NCI-H2171 treated with DMSO at 0.1 percent for 48 hours (cell line): ENCODE data around the gene DLG2.
"Not testable (repeated sequence)": the region's sequence is repeated elsewhere in the genome, so short reads cannot be mapped to it uniquely, and the experiment has no call there.

Experiments used
- DNase-seq: peaks from one replicate; lab custom pipeline; 2025; lab: John Stamatoyannopoulos, UW

Gene DLG2

DNA sequence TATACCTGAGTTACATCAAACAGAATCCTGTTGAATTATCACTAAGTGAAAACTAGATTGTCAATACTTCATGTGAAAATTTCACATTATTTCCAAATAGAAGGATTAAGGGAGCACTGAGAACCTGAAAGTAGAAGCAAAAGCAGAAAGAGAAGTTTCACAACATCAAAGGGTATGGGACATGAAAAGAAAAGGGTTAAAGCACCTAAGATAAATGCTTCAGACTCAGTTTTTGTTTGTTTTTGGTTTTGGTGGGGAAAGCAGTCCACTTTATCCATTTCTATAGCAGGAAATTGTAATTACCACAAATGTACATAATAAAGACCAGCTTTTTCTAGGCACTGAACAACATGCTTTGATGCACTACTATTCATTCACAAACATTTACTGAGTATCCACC is 1271.2 kb downstream of the DLG2 start:
- DNase-seq = no peak

DNA sequence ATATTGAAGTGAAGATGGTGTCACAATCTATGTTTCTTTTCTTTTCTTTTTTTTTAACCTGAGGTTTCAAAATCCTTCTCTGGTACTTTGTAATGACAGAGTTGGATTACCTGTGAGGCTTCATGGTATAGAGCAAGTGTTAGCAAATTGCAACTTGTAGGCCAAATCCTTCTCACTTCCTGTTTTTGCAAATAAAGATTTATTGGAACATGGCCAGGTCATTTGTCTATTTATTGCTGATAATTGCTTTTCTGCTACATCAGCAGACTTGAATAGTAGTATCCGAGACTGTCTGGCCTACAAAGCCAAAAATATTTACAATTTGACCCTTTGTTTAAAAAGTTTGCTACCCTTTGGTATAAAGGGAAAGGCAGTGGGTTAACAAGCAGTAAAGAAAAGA is 1281.5 kb downstream of the DLG2 start:
- DNase-seq = no peak

DNA sequence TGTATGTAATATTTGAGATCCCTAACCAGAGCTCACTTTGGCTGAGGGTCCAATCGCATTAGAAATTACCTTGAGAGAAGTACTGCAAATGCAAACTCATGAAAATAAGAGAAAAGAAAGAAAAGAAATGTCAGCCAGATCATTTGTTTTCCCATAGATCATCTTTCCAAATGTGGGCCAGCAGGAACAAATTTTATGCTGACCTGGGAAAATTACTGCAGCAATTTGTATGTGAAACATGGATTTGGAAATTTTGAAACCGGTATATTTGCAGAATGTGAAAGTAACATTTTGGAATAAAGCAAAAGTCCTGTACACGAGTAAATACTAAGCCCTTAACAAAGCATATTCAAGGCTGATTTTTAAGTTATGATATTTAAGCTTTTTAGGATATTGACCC is 1282.1 kb downstream of the DLG2 start:
- DNase-seq = no peak

DNA sequence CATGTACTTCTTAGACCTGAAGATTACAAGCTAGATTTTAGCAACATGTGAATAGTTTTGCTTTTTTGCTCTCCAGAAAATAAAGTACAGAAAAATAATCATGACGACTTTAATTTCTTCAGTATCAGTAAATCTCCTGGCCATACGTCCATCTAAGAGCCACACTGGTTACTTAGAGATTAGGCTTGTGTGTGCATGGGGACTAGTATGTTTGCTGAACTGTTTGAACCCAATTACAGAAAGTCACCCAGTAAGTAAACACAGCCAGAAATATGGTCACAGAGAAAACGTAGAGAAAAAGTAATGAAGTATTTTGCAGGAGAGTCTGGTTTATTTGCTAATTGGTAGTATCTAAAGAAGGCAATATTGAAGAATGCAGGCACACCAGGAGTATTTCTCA is 1287.3 kb downstream of the DLG2 start:
- no peak for DNase-seq

DNA sequence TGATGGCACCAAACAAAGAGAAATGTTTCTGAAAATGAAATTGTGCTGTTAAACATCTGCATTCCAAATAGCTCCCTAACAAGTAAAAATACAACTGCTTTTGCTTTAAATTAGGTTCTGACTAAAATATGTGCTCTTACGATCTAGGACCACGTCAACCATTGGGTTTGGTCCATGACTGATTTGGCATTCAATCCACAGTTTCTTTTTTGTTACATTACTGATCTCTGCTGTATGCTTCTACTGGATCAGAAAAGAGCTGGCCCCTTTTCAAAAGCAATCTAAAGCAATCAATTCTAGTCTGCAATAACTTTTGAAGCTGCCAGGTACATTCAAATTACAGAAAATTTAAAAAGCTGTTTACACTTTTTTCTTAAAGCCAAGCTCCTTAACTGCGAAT is 1293.9 kb downstream of the DLG2 start:
- DNase-seq = no peak

DNA sequence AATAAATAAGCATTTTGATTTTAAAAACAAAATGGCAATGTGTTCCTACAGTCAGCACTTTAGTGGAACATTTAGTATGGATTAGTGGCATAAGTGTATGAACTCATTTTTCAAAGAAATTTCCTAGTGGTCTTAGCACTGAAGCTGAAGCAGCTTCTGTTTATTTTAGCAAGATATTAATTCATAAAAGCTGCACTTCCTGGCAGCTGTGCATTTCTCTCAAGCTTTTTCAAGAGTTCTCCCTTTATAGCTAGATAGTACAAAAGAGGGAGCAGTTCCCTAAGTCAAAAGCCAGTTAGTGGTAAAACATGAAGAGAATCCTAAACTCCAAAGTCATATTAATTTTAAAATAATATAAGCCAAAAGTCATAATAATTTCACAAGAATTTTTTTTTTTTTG is 1304.9 kb downstream of the DLG2 start:
- DNase-seq = no peak

GRCh38 chr11:84319863-84320262 is 1307.3 kb downstream of the DLG2 start:
- DNase-seq = no peak

GRCh38 chr11:84316866-84317555 is 1310.1 kb downstream of the DLG2 start:
- DNase-seq = no peak

DNA sequence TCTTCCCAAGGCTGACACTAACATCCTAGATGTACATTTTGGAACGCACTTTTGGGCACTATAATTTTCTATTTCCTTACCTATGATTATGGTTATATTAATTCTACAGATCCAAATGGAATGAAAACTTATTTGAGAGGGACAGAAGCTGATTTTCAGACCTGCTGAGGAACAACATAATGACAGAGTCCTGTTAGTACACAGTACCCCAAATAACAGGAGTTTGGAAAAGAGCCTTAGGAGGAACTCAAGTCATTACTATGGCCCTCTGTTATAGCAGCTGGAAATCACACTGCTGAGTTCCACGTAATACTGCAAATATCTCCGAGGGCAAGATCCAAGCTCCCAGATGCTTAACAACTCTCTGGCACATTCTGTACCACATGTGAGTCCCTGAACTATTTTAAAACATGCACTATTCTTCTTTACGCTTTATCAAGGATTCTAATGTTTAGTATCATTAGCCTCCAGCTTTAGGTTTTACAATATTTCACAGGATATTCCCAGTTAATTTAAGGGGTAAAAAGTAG is 1313.2 kb downstream of the DLG2 start:
- no peak for DNase-seq

GRCh38 chr11:84310268-84310667 is 1316.9 kb downstream of the DLG2 start:
- no peak for DNase-seq

DNA sequence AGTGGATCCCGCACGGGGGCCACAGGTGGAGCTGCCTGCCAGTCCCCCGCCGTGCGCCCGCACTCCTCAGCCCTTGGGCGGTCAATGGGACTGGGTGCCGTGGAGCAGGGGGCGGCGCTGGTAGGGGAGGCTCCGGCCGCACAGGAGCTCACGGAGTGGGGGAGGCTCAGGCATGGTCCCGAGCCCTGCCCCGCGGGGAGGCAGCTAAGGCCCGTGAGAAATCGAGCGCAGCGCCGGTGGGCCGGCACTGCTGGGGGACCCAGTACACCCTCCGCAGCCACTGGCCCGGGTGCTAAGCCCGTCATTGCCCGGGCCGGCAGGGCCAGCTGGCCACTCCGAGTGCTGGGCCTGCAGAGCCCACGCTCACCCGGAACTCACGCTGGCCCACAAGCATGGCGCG is 1318.7 kb downstream of the DLG2 start:
- not testable (repeated sequence) for DNase-seq

GRCh38 chr11:84300092-84300491 is 1327.1 kb downstream of the DLG2 start:
- DNase-seq = no peak

GRCh38 chr11:84297570-84297969 is 1329.6 kb downstream of the DLG2 start:
- no peak for DNase-seq

- DNase-seq = no peak
Measured at GRCh38 chr11:84295815-84296214, 1331.3 kb downstream of the DLG2 start.

DNA sequence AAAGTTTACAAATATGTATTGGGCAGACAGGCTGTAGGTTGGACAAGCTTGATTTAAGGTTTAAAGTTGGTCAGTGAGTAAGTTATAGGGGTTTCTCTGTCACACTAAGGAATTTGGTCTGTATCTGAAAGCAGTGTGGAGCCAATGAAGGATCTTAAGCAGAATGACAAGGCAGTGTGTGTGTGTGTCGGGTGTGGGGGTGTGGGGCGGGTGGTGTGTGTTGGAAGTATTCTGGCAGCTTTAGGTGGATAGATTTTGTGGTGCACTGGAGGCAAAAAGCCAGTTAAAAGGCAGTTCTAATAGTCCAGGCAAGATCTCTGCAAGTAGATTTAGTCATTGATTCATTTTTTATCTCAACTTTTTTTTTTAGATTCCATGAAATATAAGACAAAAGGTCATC is 1334.2 kb downstream of the DLG2 start:
- DNase-seq = no peak

DNA sequence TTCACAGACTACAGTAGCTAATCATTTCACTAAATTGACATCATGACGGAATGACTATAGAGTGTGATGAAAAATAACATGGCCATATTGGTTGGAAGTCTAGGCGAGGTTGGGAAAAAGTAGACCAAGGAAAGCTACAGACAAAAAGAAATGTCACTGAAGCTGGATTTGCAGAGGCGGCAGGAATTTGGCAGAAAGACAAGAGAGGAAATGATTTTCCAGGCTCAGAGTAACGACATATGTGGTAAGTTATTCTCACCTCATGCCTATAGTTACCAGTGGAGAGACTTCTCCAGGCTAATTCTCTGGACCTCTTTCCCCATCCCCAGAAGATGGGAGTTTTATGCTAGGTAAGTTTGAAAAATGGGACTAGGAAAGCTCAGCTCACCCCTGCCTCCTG is 1335.1 kb downstream of the DLG2 start:
- DNase-seq = no peak

- no peak for DNase-seq
Measured at GRCh38 chr11:84290647-84291046, 1336.5 kb downstream of the DLG2 start.

DNA sequence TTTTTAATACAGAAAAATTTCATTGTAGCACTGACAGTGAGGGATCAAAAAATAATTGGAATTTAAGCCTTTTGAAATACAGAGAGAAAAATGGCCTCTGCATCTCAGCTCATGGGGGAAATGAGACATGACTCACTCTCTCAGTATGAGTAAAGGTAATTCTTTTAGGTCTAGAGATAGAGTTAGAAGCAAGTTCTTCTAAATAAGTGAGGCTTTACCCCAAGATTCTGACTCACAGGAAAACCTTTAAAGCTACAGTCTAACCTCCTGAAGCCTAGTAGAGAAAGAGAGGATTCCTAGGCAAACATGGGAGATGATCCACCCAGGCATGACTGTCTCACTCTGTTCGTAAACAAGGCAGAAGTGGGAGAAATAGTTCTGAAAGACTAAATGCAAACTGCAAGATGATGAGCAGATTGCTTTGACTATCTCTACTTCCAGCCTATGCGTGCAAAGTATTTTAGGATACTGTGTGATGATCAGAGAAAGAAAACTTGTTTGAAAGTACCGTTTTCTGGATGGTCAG is 1337.7 kb downstream of the DLG2 start:
- DNase-seq = no peak

DNA sequence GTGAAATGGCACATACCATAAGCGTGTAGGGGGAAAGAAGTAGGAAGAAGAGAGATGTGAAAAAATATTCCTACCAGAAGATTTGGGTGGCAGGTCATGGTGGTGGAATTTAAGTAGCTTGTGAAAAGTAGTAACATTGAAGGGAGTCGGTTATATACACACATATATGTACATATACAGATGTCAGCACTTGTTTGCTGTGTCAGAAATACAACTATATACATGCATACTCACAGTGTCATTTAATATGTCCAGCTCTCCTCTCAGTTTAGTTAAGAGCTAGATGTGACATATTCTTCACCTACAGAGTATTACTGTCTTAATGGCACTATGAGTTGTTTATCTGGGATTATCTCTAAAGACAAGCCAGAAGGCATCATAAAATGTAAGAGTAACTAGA is 1353.6 kb downstream of the DLG2 start:
- no peak for DNase-seq

DNA sequence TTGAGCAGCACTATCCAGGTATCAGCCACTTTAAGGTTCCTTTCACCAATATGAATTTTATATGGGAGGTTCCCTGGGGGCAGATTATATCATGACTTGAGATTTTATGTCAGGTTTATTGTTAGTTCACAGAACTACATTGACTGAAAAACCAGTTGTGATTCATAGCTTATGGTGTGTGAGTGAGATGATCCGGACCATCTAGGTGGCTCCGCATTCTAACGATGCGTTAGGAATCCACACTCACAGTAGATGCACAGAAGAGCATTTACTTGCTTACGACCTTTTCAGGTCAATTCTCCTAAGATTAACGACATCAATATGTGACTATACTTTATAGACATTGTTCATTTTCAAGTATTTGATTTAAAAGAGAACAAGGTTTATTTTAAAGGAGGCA is 1356.7 kb downstream of the DLG2 start:
- DNase-seq = no peak

DNA sequence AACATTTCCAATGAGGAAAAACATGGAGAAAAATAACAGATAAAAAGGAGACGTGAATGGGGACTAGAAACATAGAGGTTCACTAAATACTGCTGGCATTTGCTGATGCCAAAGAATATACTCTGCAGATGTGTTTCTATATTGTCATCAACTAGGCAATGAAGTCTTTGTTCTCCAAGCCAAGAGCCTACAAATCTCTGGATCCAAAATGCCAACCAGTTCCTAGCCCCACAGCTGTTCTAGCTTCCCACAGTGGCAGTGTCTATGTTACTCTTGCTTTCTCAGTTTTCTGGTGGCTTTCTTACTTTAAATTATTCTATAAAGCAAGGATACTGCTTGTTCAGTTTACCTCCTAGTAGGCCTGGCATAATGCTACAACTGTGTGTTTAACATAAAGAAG is 1363.1 kb downstream of the DLG2 start:
- no peak for DNase-seq

GRCh38 chr11:84261707-84262106 is 1365.4 kb downstream of the DLG2 start:
- no peak for DNase-seq

DNA sequence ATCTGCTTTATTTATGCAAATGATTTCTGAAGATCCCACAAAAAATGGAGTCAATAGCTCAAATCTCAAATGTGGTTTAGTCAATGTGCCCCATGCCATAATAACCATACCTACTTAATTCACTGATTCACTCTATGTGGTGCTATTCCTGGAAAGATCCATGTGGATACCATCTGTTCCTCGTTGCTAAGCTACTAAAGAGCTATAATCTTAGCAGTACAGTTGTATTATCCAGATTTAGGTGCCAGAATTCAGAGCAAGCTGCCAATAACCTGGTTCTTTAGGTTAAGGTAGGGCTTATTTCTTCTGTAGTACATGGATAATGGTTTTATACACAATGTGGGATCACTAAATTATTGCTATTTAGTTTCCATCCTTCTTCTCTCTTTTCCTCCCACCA is 1366.3 kb downstream of the DLG2 start:
- DNase-seq = no peak

GRCh38 chr11:84256618-84257017 is 1370.5 kb downstream of the DLG2 start:
- DNase-seq = no peak
